Right ventricle myocardium superior (tissue), 1 donor: ENCODE measurements around the gene AP5S1. TPM values are rescaled to one million over a fixed set of nuclear protein-coding genes. Genes with fewer than 3 reads are reported as not detected.
A peak's percentile ranks its signal among the peaks of the same experiment; 100 is the strongest.

Source experiments
- ATAC-seq: fragments of 200-7000 bp; cut with Tn5 transposase; one replicate; pipeline ENCODE4 v1.9.1; 2020; ENCODE audit warnings: mild to moderate bottlenecking; ENCODE audit not compliant: poor library complexity
- DNase-seq: peaks from one replicate; pipeline ENCODE4 v3.0.0-alpha.2; 2020
- intact Hi-C: fragments of 100-400 bp; cut with DNase I; formaldehyde crosslinking; loops from one replicate; pipeline ENCODE4 v1.11.2; 2022
- total RNA-seq: library from RNA; stranded (reverse); fragmentation: NEBNext Ultra II Directional; extraction: Animal tissue kit (Norgen Biotek cat#: 25700); gene quantifications from one replicate; pipeline ENCODE4 v1.2.1, GENCODE V29; 2021
- donor health status: DM: no; HTN: yes; CAD: no; lungs with severe emphysema.

Gene AP5S1
- total RNA-seq, 1 donor from 2014 or later: 11.0 TPM

GRCh38 chr20:3803854-3804253 is 16.5 kb upstream of the AP5S1 start:
- intact Hi-C loops: no loop called here
- ATAC-seq (no peak), DNase-seq (no peak)

- DNase-seq (no peak), ATAC-seq (no peak)
These were observed 16.0 kb upstream of the AP5S1 start for GRCh38 chr20:3804254-3804751.

DNA sequence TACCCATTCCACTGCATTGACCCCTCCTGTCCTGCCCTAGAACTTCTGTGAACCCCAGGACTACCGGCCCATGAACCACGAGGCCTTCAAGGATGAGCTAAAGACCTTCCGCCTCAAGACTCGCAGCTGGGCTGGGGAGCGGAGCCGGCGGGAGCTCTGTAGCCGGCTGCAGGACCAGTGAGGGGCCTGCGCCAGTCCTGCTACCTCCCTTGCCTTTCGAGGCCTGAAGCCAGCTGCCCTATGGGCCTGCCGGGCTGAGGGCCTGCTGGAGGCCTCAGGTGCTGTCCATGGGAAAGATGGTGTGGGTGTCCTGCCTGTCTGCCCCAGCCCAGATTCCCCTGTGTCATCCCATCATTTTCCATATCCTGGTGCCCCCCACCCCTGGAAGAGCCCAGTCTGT is 15.6 kb upstream of the AP5S1 start:
- ATAC-seq (no peak), DNase-seq (no peak)
- intact Hi-C loops: no loop called here

More at GRCh38 chr20:3804254-3804751, 16.0 kb upstream of the AP5S1 start:
- intact Hi-C loops: no loop called here

GRCh38 chr20:3808544-3808943 is 11.8 kb upstream of the AP5S1 start:
- ATAC-seq: no peak
- no peak for DNase-seq
- intact Hi-C loops: no loop called here

DNA sequence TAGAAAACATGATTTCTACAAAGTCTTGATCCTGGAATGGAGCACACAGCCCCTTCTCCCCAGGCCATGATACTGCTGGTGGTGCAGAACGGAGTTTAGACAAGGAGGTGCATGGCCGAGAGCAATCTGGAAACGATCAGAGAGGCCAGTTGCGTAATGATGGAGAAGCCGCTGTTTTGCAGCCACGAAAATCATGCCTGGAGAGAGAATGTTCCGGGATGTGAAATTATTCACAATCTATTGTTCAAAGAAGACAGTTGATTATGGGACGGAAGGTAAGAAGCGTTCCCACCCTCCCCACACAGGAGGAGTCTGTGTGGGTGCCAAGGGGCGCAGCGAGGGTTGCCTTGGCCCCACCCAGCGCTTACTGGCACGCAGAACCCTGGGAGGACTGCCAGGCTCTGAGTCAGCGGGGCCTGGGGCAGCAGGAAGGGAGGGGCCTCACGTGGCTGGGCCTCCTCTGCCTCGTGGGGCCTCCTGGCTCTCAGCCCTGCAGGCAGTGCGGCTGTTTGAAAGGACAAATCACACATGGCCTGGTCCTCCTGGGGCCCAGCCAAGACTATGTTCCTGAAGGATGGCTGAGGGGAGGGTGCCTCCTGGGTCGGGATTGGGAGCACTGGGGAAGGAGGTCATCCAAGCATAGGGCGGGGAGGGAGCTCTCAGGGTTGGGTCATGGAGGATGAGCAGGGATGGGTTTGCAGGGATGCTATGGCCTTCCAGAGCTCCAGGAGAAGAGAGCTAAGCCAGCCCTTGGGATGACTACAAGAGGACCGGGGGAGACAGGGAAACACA is 8.7 kb upstream of the AP5S1 start:
- peak; percentile 99 for DNase-seq
- ATAC-seq: peak; percentile 91
- intact Hi-C loops: no loop called here

DNA sequence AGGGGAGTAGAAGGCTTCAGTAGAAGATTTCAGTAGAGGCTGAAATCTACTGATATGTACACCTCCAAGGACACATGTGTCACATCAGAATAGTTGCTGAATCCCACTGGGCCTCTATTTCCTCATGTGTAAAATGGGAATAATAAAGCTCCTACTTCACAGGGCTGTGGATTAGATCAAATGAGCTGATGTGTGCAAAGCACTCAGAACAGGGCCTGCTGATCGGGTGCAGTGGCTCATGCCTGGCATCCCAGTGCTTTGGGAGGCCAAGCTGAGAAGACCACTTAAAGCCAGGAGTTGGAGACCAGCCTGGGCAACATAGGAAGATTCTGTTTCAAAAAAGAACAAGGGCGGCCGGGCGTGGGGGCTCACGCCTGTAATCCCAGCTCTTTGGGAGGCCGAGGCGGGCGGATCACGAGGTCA is 8.1 kb upstream of the AP5S1 start:
- DNase-seq (no peak), ATAC-seq (no peak)
- intact Hi-C loops: no loop called here

GRCh38 chr20:3812975-3813847 is 7.1 kb upstream of the AP5S1 start:
- intact Hi-C loops: no loop called here
- DNase-seq (no peak), ATAC-seq (no peak)

GRCh38 chr20:3813848-3814581 is 6.3 kb upstream of the AP5S1 start:
- intact Hi-C loops: no loop called here
- no peak for ATAC-seq
- DNase-seq: no peak

GRCh38 chr20:3814928-3815495 is 5.3 kb upstream of the AP5S1 start:
- DNase-seq (no peak), ATAC-seq (no peak)
- intact Hi-C loops: no loop called here

DNA sequence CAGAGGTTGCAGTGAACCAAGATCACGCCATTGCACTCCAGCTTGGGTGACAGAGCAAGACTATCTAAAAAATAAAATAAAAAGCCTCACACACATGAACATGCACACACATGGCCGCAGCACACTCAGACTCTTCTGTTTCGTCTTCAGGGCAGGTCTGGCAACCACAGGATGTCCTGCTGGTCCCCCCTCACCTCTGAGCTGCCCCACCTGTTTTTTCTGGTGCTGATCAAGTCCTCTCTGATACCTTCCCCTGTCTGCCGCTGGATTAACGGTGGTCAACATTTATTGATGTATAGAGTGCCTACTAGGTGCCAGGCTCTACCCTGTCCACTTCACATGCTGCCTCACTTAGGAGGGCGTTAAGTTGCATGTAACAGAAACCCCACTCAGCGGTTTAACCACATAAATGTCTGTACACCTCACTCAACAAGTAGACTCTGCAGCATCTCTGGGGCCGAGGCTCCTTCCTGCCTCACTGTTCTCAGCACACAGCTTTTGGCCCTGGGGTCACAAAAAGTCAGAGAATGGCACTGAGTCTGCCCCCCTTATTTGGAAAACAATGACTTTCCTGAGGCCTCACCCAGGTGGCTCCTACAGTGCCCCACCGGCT is 4.5 kb upstream of the AP5S1 start:
- intact Hi-C loops: no loop called here
- no peak for ATAC-seq
- DNase-seq: no peak

DNA sequence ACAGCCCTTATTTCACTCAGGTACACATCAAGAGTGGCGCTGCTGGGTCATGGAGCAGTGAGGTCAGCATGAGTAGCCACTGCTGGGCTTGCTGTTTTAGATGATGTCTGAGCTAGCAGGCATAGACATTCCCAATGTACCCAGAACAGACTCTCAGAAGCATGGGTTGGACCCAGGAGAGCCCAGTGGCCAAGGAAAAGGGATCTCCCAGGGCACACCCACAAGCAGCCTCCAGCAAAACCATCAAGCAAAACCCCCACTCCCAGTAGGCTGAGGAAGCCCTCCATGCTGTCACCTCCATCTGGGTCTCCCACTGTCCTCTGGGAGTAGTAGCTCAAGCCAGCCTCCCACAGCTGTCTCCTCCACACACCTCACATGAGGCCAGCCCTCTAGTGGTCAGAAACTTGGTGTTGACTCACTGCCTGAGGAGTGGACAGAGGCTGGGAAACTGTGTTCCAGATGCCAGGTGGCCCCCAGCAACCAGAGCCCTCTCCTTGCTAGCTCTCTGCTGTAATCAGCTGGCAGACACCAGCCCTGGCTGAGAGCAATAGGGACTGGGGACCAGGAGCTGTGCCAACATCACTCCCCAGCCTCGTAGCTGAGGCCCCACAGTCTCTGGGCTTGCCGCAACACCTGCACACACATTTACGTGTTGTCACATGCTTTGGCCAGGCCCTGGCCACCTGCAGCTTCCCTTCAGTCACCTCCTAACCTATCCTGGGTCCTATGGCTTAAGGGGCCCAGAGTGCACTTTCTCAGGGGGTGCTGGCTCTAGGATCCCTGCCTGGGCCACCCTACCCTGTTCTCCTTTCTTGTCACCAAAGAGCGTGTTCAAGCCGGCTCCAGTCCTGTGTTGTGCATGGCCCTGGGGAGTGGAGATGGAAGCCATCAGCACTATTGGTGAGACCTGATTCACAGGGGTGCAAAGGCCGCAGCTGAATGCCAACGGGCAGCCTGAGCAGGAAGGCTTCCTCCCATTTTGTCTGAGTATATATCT is 1.9 kb upstream of the AP5S1 start:
- ATAC-seq (peak; percentile 27), DNase-seq (peak; percentile 78)
- intact Hi-C loops: loop anchor here (2.0 kb wide), 1 partner anchor 28 kb away; no protein-coding TSS in a partner anchor

GRCh38 chr20:3819411-3820047 is 818 bp upstream of the AP5S1 start:
- no peak for ATAC-seq
- no peak for DNase-seq
- intact Hi-C loops: loop anchor here (2.0 kb wide), 1 partner anchor 29 kb away; no protein-coding TSS in a partner anchor

DNA sequence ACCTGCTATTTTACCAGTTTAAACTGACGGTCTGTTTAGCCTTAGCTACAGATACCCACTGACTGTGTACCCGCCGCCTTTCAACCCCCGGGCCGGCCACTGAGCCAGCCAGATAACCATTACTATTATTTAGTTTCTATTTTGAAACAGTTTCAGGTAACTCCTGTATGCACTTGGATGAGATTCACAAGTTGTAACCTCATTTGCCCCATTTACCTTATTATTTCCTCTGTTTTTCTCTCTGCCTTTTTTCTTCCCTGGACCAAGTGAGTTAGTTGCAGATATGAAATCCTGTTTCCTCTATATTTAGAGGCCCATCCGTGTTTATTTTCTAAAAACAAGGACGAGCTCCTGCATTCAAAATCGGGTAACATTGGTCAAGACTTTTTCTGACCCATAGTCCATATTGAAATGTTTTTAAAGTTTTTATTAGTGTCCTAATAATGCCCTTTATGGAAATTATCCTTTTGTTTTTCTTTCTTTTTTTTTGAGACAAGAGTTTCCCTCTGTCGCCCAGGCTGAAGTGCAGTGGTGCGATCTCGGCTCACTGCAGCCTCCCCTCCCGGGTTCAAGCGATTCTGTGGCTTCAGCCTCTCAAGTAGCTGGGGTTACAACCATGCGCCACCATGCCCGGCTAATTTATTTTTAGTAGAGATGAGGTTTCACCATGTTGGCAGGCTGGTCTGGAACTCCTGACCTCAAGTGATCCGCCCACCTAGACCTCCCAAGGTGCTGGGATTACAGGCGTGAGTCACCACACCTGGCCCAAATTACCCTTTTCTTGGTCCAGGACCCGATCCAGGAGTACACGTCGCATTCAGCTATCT is 767 bp downstream of the AP5S1 start:
- intact Hi-C loops: no loop called here
- no peak for ATAC-seq
- no peak for DNase-seq

DNA sequence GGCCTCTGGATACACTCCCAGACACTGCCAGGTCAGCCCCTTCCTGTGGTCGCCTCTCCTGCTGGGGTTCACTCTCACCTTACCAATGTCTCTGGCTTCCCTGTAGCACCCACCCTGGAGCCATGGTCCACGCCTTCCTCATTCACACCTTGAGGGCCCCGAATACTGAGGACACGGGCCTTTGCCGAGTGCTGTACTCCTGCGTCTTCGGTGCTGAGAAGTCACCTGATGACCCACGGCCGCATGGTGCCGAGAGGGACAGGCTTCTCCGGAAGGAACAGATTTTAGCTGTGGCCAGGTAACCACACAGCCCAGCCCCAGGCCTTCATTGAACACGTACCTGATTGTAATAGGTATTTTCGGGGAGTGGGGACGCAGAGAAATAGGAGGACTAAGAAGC is 1.6 kb downstream of the AP5S1 start:
- intact Hi-C loops: no loop called here
- ATAC-seq: no peak
- DNase-seq: no peak

GRCh38 chr20:3823881-3824280 is 3.5 kb downstream of the AP5S1 start:
- intact Hi-C loops: no loop called here
- ATAC-seq: no peak
- no peak for DNase-seq

- no peak for DNase-seq
- ATAC-seq: no peak
- intact Hi-C loops: no loop called here
These were observed 5.2 kb downstream of the AP5S1 start for GRCh38 chr20:3825526-3825925.
